ENCODE data around the gene ICAM4.
"Not testable (repeated sequence)": the region's sequence is repeated elsewhere in the genome, so short reads cannot be mapped to it uniquely, and the experiment has no call there.

ICAM4 gene

GRCh38 chr19:10286803-10287737, at the start of gene ICAM4:
Gene ICAM4 (plus strand): TSS chr19:10286955. CDS start chr19:10287013, 58 bp downstream.
- DNase-seq (ENCODE audit: low read depth): no peak

- DNase-seq (ENCODE audit: low read depth): no peak
Observed at GRCh38 chr19:10237702-10238101, 49.1 kb upstream of the ICAM4 start.

GRCh38 chr19:10238172-10238783, 48.5 kb upstream of the ICAM4 start:
- DNase-seq (ENCODE audit: low read depth): peak; percentile 82

GRCh38 chr19:10241826-10242449, 44.8 kb upstream of the ICAM4 start:
- not testable (repeated sequence) for DNase-seq (ENCODE audit: low read depth)

GRCh38 chr19:10243606-10244005, 43.1 kb upstream of the ICAM4 start:
- no peak for DNase-seq (ENCODE audit: low read depth)

GRCh38 chr19:10245189-10245939, 41.4 kb upstream of the ICAM4 start:
- no peak for DNase-seq (ENCODE audit: low read depth)

GRCh38 chr19:10246511-10246910, 40.2 kb upstream of the ICAM4 start:
- no peak for DNase-seq (ENCODE audit: low read depth)

GRCh38 chr19:10251792-10252694, 34.7 kb upstream of the ICAM4 start, which contains the start of gene MRPL4:
Gene MRPL4 (plus strand): TSS chr19:10252214. CDS start chr19:10252254, 40 bp downstream.
- DNase-seq (ENCODE audit: low read depth): peak; percentile 97

GRCh38 chr19:10252707-10253106, 34.0 kb upstream of the ICAM4 start:
- no peak for DNase-seq (ENCODE audit: low read depth)

- DNase-seq (ENCODE audit: low read depth): no peak
Observed at GRCh38 chr19:10254244-10254643, 32.5 kb upstream of the ICAM4 start.

GRCh38 chr19:10255358-10255757, 31.4 kb upstream of the ICAM4 start:
- no peak for DNase-seq (ENCODE audit: low read depth)

- DNase-seq (ENCODE audit: low read depth): no peak
Observed at GRCh38 chr19:10256551-10256950, 30.2 kb upstream of the ICAM4 start.

GRCh38 chr19:10256970-10257615, 29.7 kb upstream of the ICAM4 start:
- DNase-seq (ENCODE audit: low read depth): no peak

GRCh38 chr19:10258080-10258710, 28.6 kb upstream of the ICAM4 start:
- DNase-seq (ENCODE audit: low read depth): no peak

- peak; percentile 47 for DNase-seq (ENCODE audit: low read depth)
Observed at GRCh38 chr19:10259162-10259905, 27.4 kb upstream of the ICAM4 start.

GRCh38 chr19:10260141-10260584, 26.6 kb upstream of the ICAM4 start:
- no peak for DNase-seq (ENCODE audit: low read depth)

- no peak for DNase-seq (ENCODE audit: low read depth)
Observed at GRCh38 chr19:10262771-10263170, 24.0 kb upstream of the ICAM4 start.

- no peak for DNase-seq (ENCODE audit: low read depth)
Observed at GRCh38 chr19:10266706-10267105, 20.0 kb upstream of the ICAM4 start.

- DNase-seq (ENCODE audit: low read depth): no peak
Observed at GRCh38 chr19:10268071-10268470, 18.7 kb upstream of the ICAM4 start.
